Large intestine (tissue), 3 donors: ENCODE results near the gene IL26. TPM values are rescaled to one million over a fixed set of nuclear protein-coding genes. Genes with fewer than 3 reads are reported as not detected.
"Not testable (repeated sequence)": the region's sequence is repeated elsewhere in the genome, so short reads cannot be mapped to it uniquely, and the experiment has no call there.

Source experiments
- DNase-seq, 2 donors: peaks; one replicate each; pipeline versions ENCODE4 v3.0.0 to v3.0.0-alpha.2; 2013
- H3K27ac ChIP-seq: one replicate; pipeline ENCODE4 v1.5.1; 2013; ENCODE audit warnings: low read length
- H3K27me3 ChIP-seq: 2 replicates; pipeline ENCODE4 v1.6.1; 2013; ENCODE audit warnings: low read length; ENCODE audit not compliant: control insufficient read depth, insufficient read depth
- H3K36me3 ChIP-seq: 2 replicates; pipeline ENCODE4 v1.6.1; 2013; ENCODE audit warnings: low read length; ENCODE audit not compliant: control insufficient read depth, insufficient read depth
- H3K4me1 ChIP-seq: one replicate; pipeline ENCODE4 v1.6.1; 2013; ENCODE audit warnings: low read length; ENCODE audit not compliant: control insufficient read depth, insufficient read depth
- H3K4me3 ChIP-seq: one replicate; pipeline ENCODE4 v1.5.1; 2013; ENCODE audit warnings: low read length
- H3K9me3 ChIP-seq: one replicate; pipeline ENCODE4 v1.6.1; 2013; ENCODE audit warnings: mild to moderate bottlenecking, low read depth, low read length, moderate library complexity; ENCODE audit not compliant: control insufficient read depth
- WGBS: methylation state at CpG from one replicate; pipeline ENCODE4 v1.1.5; 2013; ENCODE audit warnings: low lambda C conversion rate; ENCODE audit not compliant: insufficient coverage; 5-methylcytosine and 5-hydroxymethylcytosine counted together
- polyA plus RNA-seq: library from polyadenylated mRNA; unstranded; fragments of 120-200 nt; gene quantifications from one replicate; pipeline ENCODE4 v1.2.1, GENCODE V29; 2013

IL26 gene
- polyA plus RNA-seq, 1 donor, result 0.10 TPM

- H3K4me3 ChIP-seq, result no peak overlapping the region
- H3K27me3 ChIP-seq, result no peaks in the 10 kb centered on the region
- DNase-seq, result no peak
- H3K4me1 ChIP-seq, result no peaks in the 10 kb centered on the region
- H3K27ac ChIP-seq, result no peak overlapping the region
- no peaks in the 10 kb centered on the region for H3K9me3 ChIP-seq
- H3K36me3 ChIP-seq, result no peaks in the 10 kb centered on the region
Measured at GRCh38 chr12:68176257-68176656, 49.4 kb downstream of the IL26 start.

DNA sequence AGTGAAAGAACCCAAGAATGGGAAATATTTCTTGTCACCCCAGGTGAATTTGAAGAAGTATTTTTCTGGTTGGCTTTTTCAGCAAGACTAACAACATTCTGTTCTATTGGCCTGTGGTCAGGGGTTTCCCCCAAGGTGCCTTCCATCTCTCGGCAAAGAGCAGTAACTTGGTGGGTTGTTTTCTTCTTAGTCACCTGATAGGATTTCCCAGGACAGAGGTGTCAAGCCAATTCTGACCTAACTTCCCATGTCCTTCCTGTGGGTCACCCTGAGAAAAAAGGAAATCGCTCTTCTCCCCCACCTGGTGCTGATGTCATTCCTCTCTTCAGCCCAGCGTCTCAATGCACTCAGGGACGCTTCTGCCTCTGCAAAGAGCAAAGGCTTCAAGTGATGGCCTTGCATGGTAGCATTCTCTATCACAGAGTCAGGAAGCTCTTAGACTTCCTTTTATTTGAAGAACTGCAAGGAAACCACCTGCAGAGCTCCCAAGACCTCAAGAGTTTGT lies 50.0 kb downstream of the IL26 start:
- WGBS, result 80% methylated on average over 1 of the region's 4 CpGs
- DNase-seq, result no peak
- Histone ChIP-seq H3K9me3 (no peaks in the 10 kb centered on the region), H3K4me1 (no peaks in the 10 kb centered on the region), H3K4me3 (no peak overlapping the region), H3K27ac (no peak overlapping the region), H3K27me3 (no peaks in the 10 kb centered on the region), H3K36me3 (no peaks in the 10 kb centered on the region)

DNA sequence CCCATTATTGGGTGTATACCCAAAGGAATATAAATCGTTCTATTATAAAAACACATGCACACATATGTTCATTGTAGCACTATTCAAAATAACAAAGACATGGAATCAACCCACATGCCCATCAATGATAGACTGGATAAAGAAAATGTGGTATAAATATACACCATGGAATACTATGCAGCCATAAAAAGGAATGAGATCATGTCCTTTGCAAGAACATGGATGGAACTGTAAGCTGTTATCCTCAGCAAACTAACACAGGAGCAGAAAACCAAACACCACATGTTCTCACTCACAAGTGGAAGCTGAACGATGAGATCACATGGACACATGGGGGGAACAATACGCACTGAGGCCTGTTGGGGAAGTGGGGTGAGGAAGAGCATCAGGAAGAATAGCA lies 50.8 kb downstream of the IL26 start:
- H3K27me3 ChIP-seq, H3K4me1 ChIP-seq, H3K4me3 ChIP-seq, DNase-seq, H3K27ac ChIP-seq, H3K36me3 ChIP-seq, H3K9me3 ChIP-seq: not testable (repeated sequence)
- 100% methylated on average over 2 of the region's 3 CpGs for WGBS

GRCh38 chr12:68173792-68174191 lies 51.8 kb downstream of the IL26 start:
- no peak for DNase-seq
- H3K27ac ChIP-seq, result no peak overlapping the region
- H3K27me3 ChIP-seq, result no peaks in the 10 kb centered on the region
- H3K4me1 ChIP-seq, result no peaks in the 10 kb centered on the region
- no peaks in the 10 kb centered on the region for H3K9me3 ChIP-seq
- no peak overlapping the region for H3K4me3 ChIP-seq
- no peaks in the 10 kb centered on the region for H3K36me3 ChIP-seq

- Histone ChIP-seq H3K4me3 (no peak overlapping the region), H3K27ac (no peak overlapping the region), H3K36me3 (no peaks in the 10 kb centered on the region), H3K9me3 (no peaks in the 10 kb centered on the region), H3K4me1 (no peaks in the 10 kb centered on the region), H3K27me3 (no peaks in the 10 kb centered on the region)
- no CpG with 5 or more reads among the region's 2 CpGs for WGBS
- DNase-seq, result no peak
Measured at GRCh38 chr12:68170726-68171125, 54.9 kb downstream of the IL26 start.

GRCh38 chr12:68169213-68169889 lies 56.3 kb downstream of the IL26 start:
- no peak overlapping the region for H3K4me3 ChIP-seq
- no CpG with 5 or more reads among the region's 1 CpG for WGBS
- DNase-seq, result no peak
- H3K4me1 ChIP-seq, result no peaks in the 10 kb centered on the region
- no peaks in the 10 kb centered on the region for H3K9me3 ChIP-seq
- H3K36me3 ChIP-seq, result no peaks in the 10 kb centered on the region
- H3K27me3 ChIP-seq, result no peaks in the 10 kb centered on the region
- no peak overlapping the region for H3K27ac ChIP-seq

GRCh38 chr12:68166317-68166831 lies 59.2 kb downstream of the IL26 start:
- no peak for DNase-seq
- 86% methylated on average over 3 of the region's 5 CpGs for WGBS
- Histone ChIP-seq H3K4me1 (no peaks in the 10 kb centered on the region), H3K4me3 (no peak overlapping the region), H3K27ac (no peak overlapping the region), H3K36me3 (no peaks in the 10 kb centered on the region), H3K27me3 (no peaks in the 10 kb centered on the region), H3K9me3 (no peaks in the 10 kb centered on the region)

GRCh38 chr12:68163560-68164081 lies 62.0 kb downstream of the IL26 start:
- no CpG with 5 or more reads among the region's 4 CpGs for WGBS
- no peak overlapping the region for H3K4me3 ChIP-seq
- no peaks in the 10 kb centered on the region for H3K9me3 ChIP-seq
- H3K4me1 ChIP-seq, result no peaks in the 10 kb centered on the region
- H3K27me3 ChIP-seq, result no peaks in the 10 kb centered on the region
- no peak overlapping the region for H3K27ac ChIP-seq
- H3K36me3 ChIP-seq, result no peaks in the 10 kb centered on the region
- no peak for DNase-seq

DNA sequence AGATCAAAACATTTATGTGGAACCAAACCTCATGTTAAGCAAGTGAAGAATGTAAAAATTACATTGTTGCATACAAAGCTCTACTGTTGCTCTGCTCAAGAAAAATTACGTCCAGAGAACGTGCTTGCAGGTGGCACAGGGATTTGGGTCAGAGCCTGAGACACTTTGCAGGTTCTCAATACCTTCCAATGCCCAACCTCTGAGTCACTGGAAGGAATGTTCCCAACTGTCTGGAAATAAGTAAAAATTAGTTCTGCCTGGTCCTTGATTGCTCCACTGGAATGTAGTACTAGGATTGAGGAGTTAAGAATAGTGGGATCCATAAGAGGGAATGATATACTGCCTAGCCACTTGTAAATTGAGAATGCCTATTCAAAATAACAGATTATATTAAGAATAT lies 63.2 kb downstream of the IL26 start:
- Histone ChIP-seq H3K36me3 (no peaks in the 10 kb centered on the region), H3K9me3 (no peaks in the 10 kb centered on the region), H3K27ac (no peak overlapping the region), H3K4me3 (no peak overlapping the region), H3K27me3 (no peaks in the 10 kb centered on the region), H3K4me1 (no peaks in the 10 kb centered on the region)
- no CpG with 5 or more reads among the region's 2 CpGs for WGBS
- DNase-seq, result no peak

DNA sequence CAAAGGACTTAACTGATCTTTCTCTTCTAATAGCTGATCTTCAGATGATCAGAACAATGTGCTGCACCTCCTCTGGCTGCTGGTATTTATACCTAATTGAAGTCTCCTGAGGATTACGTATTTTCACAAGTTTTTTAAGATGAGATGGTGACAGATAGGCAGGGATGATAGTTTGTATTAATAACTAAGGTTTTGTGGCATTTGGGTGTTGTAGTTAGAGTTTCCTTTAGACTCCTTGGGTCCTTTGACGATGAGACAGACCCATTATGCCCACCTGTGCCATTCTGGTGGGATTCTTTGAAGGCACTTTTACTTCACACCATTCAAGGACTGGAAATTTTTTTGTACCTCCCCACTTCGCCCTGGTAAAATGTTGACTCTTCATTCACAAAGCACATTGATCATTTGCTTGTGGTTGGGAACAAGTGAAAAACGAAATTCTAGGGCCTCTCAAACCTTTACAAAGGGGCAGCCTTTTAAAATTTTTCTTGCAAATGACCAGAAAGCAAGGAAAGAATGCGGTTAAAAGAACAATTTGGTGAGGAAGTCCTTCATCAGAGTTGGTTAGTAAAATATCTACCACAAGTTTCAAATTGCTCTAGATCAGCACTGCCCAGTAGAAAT lies 65.8 kb downstream of the IL26 start, which contains the start of gene IFNG:
Gene IFNG (minus strand): TSS at position 60 of the 624 bp plus-strand sequence. CDS start 125 bp downstream, outside the sequence.
- no peaks in the 10 kb centered on the region for H3K36me3 ChIP-seq
- no peaks in the 10 kb centered on the region for H3K4me1 ChIP-seq
- H3K4me3 ChIP-seq, result no peak within 1 kb of the TSS
- no peaks in the 10 kb centered on the region for H3K9me3 ChIP-seq
- no peak for DNase-seq
- WGBS, result no CpG with 5 or more reads among the region's 5 CpGs
- no peak within 1 kb of the TSS for H3K27ac ChIP-seq
- H3K27me3 ChIP-seq, result no peaks in the 10 kb centered on the region
